A673 (cell line): ENCODE measurements around the gene AAR2. TPM values are rescaled to one million over a fixed set of nuclear protein-coding genes. Genes with fewer than 3 reads are reported as not detected.
A peak's percentile ranks its signal among the peaks of the same experiment; 100 is the strongest.

Experiments used
- BruUV-seq: library from RNA; stranded (reverse); fragments of 400-500 nt; replicated peaks from 2 replicates; lab custom pipeline; 2021; lab: Mats Ljungman, UMichigan
- CTCF ChIA-PET: fragments of 300-600 bp; sonication (Branson Sonifier 250); formaldehyde crosslinking; loops from one replicate; lab custom pipeline; 2022; ENCODE audit warnings: antibody characterized with exemption; lab: Charles Lee
- POLR2A ChIA-PET: fragments of 300-600 bp; sonication (Branson Sonifier 250); formaldehyde crosslinking; loops from one replicate; lab custom pipeline; 2022; ENCODE audit warnings: antibody characterized with exemption; ENCODE audit not compliant: low non-redundant PET; lab: Charles Lee
- DNase-seq: peaks from one replicate; pipeline ENCODE4 v3.0.0-alpha.2; 2015; ENCODE audit warnings: low spot score
- H3K27ac ChIP-seq: fragments of 200-600 bp; sonication (generic); 2 replicates; pipeline ENCODE4 v1.5.1; 2016; ENCODE audit warnings: mixed run types, low read depth, mild to moderate bottlenecking, mixed read lengths, antibody characterized with exemption, low read length; ENCODE audit not compliant: poor library complexity, severe bottlenecking
- H3K27me3 ChIP-seq: fragments of 200-600 bp; sonication (generic); replicated peaks from 2 replicates; pipeline ENCODE4 v1.6.1; 2017; ENCODE audit warnings: mixed run types, low read depth, mild to moderate bottlenecking, mixed read lengths, antibody characterized with exemption, low read length; ENCODE audit not compliant: insufficient read depth, poor library complexity
- H3K36me3 ChIP-seq: fragments of 200-600 bp; sonication (generic); 2 replicates; pipeline ENCODE4 v1.6.1; 2016; ENCODE audit warnings: mixed run types, mild to moderate bottlenecking, mixed read lengths, antibody characterized with exemption, low read length; ENCODE audit not compliant: insufficient read depth, poor library complexity, severe bottlenecking
- H3K4me1 ChIP-seq: fragments of 200-600 bp; sonication (generic); 2 replicates; pipeline ENCODE4 v1.6.1; 2017; ENCODE audit warnings: mixed run types, mild to moderate bottlenecking, mixed read lengths, antibody characterized with exemption, low read length; ENCODE audit not compliant: insufficient read depth, poor library complexity, severe bottlenecking
- H3K4me3 ChIP-seq: fragments of 200-600 bp; sonication (generic); 2 replicates; pipeline ENCODE4 v1.5.1; 2016; ENCODE audit warnings: low read depth, mixed run types, mild to moderate bottlenecking, mixed read lengths, low read length; ENCODE audit not compliant: poor library complexity, severe bottlenecking
- H3K9me3 ChIP-seq: fragments of 200-600 bp; sonication (generic); 2 replicates; pipeline ENCODE4 v1.6.1; 2016; ENCODE audit warnings: mixed run types, low read depth, mild to moderate bottlenecking, mixed read lengths, antibody characterized with exemption, low read length; ENCODE audit not compliant: poor library complexity, severe bottlenecking
- CTCF ChIP-seq: fragments of 300-800, 200-600 bp; sonication (generic); conservative IDR thresholded peaks from 2 replicates; pipeline ENCODE4 v1.5.1; 2017; ENCODE audit warnings: low read depth, mild to moderate bottlenecking, antibody characterized with exemption, low read length, moderate library complexity, mixed read lengths
- EZH2 ChIP-seq: fragments of 200-600 bp; sonication (generic); IDR thresholded peaks from 2 replicates; pipeline ENCODE4 v1.6.1; 2017; ENCODE audit warnings: borderline replicate concordance, low read depth, mild to moderate bottlenecking, mixed read lengths, antibody characterized with exemption, low read length; ENCODE audit not compliant: poor library complexity, severe bottlenecking
- intact Hi-C: fragments of 100-400 bp; cut with micrococcal nuclease; formaldehyde crosslinking; loops from one replicate; pipeline ENCODE4 v1.10.0; 2022; ENCODE audit not compliant: unreplicated experiment
- total RNA-seq: library from RNA; stranded (reverse); gene quantifications from 2 replicates; pipeline ENCODE4 v1.2.3, GENCODE V29; 2021

Gene AAR2
- total RNA-seq, 1 experiment from 2014 or later = 33.6 TPM

- no peak for DNase-seq
- intact Hi-C loops = no loop called here
- H3K4me1 ChIP-seq = no peaks in the 10 kb centered on the region
- POLR2A ChIA-PET = interaction anchor here (0.5 kb wide), 1 partner anchor 53 kb away, joined by 6 read pairs; no protein-coding TSS in a partner anchor
- no peak overlapping the region for H3K27ac ChIP-seq
- CTCF ChIA-PET = no interaction called here
- no peaks in the 10 kb centered on the region for H3K27me3 ChIP-seq
- H3K9me3 ChIP-seq = no peaks in the 10 kb centered on the region
- BruUV-seq = no TSS peak
- no peak overlapping the region for H3K4me3 ChIP-seq
- no peaks in the 10 kb centered on the region for H3K36me3 ChIP-seq
- TF ChIP-seq EZH2 (no peak), CTCF (no peak)
Observed at GRCh38 chr20:36267605-36268381, 31.5 kb downstream of the AAR2 start.

- Histone ChIP-seq H3K9me3 (no peaks in the 10 kb centered on the region), H3K36me3 (no peaks in the 10 kb centered on the region), H3K27me3 (no peaks in the 10 kb centered on the region), H3K27ac (no peak overlapping the region), H3K4me3 (no peak overlapping the region), H3K4me1 (no peaks in the 10 kb centered on the region)
- intact Hi-C loops = no loop called here
- TF ChIP-seq EZH2 (no peak), CTCF (no peak)
- no TSS peak for BruUV-seq
- peak; percentile 12 for DNase-seq
- ChIA-PET POLR2A (no interaction called here), CTCF (no interaction called here)
Observed at GRCh38 chr20:36268440-36269342, 32.4 kb downstream of the AAR2 start.

GRCh38 chr20:36269507-36269906 lies 33.2 kb downstream of the AAR2 start:
- CTCF ChIA-PET = no interaction called here
- intact Hi-C loops = no loop called here
- TF ChIP-seq EZH2 = no peak
- no peak for TF ChIP-seq CTCF

More at GRCh38 chr20:36269507-36269906, 33.2 kb downstream of the AAR2 start:
- Histone ChIP-seq H3K27ac (no peak overlapping the region), H3K27me3 (no peaks in the 10 kb centered on the region), H3K36me3 (no peaks in the 10 kb centered on the region), H3K9me3 (no peaks in the 10 kb centered on the region), H3K4me3 (no peak overlapping the region), H3K4me1 (no peaks in the 10 kb centered on the region)
- BruUV-seq = no TSS peak
- DNase-seq = no peak
- POLR2A ChIA-PET = interaction anchor here (0.6 kb wide), 1 partner anchor 9 kb away, joined by 3 read pairs; no protein-coding TSS in a partner anchor
